ENCODE measurements around the gene ZKSCAN1.

Gene ZKSCAN1

DNA sequence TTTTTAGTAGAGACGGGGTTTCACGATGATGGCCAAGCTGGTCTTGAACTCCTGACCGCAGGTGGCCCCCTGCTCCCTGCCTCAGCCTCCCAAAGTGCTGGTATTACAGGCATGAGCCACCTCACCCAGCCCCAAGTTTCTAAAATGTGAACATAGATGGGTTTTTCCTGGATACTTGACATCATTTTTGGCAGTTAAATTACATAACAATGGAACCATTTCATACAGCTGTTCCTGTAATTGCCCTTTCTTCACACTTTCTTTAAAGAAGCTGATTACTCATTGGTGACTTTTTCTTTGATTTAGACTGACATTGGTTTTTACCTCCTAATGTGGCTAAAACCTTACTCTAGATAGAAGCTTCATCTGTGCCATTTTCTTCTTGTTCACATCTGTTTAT, 5.9 kb downstream of the ZKSCAN1 start:
- H3K9me3 ChIP-seq (ENCODE audit: insufficient read depth, low read depth, low read length), result no peaks in the 10 kb centered on the region
- H3K27me3 ChIP-seq (ENCODE audit: insufficient read depth, low read length), result no peaks in the 10 kb centered on the region
- H3K4me1 ChIP-seq (ENCODE audit: insufficient read depth, low read length), result peaks cover 4% of the 10 kb centered on the region; the same call in 1 of the 2 replicates
- peaks cover 45% of the 10 kb centered on the region for H3K36me3 ChIP-seq (ENCODE audit: insufficient read depth, low read depth, low read length)
- no peak overlapping the region for H3K9ac ChIP-seq (ENCODE audit: low read depth, low read length)
- H3K4me3 ChIP-seq (ENCODE audit: low read length), result no peak overlapping the region
- H3K27ac ChIP-seq (ENCODE audit: low read length), result no peak overlapping the region

DNA sequence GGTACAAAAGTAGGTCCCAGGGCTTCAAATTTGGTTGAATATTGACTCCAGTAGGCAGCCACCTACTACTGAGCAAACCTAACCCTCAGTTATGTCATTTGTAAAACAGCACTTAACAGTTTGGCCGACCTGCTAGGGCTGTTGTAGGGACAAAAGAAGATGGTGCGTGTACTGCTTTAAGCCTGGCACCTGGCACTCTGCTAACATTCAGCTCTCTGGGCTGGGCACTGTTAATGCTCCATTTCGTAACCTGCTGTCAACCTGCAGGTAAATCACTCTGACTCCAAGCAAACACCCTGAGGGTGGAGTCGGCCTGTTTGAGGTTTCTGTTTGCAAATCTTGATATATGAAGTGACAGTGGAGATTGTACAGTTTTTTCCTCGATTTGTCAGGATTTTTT, 7.2 kb downstream of the ZKSCAN1 start:
- H3K27me3 ChIP-seq (ENCODE audit: insufficient read depth, low read length), result no peaks in the 10 kb centered on the region
- H3K36me3 ChIP-seq (ENCODE audit: insufficient read depth, low read depth, low read length), result peaks cover 56% of the 10 kb centered on the region
- no peak overlapping the region for H3K27ac ChIP-seq (ENCODE audit: low read length)
- H3K9me3 ChIP-seq (ENCODE audit: insufficient read depth, low read depth, low read length), result no peaks in the 10 kb centered on the region
- no peak overlapping the region for H3K4me3 ChIP-seq (ENCODE audit: low read length)
- H3K4me1 ChIP-seq (ENCODE audit: insufficient read depth, low read length), result no peaks in the 10 kb centered on the region
- H3K9ac ChIP-seq (ENCODE audit: low read depth, low read length), result no peak overlapping the region

DNA sequence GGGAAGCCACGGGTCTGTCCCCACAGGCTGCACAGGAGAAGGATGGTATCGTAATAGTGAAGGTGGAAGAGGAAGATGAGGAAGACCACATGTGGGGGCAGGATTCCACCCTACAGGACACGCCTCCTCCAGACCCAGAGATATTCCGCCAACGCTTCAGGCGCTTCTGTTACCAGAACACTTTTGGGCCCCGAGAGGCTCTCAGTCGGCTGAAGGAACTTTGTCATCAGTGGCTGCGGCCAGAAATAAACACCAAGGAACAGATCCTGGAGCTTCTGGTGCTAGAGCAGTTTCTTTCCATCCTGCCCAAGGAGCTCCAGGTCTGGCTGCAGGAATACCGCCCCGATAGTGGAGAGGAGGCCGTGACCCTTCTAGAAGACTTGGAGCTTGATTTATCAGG, 8.1 kb downstream of the ZKSCAN1 start:
- no peak overlapping the region for H3K27ac ChIP-seq (ENCODE audit: low read length)
- H3K4me1 ChIP-seq (ENCODE audit: insufficient read depth, low read length), result no peaks in the 10 kb centered on the region
- H3K9me3 ChIP-seq (ENCODE audit: insufficient read depth, low read depth, low read length), result no peaks in the 10 kb centered on the region
- H3K27me3 ChIP-seq (ENCODE audit: insufficient read depth, low read length), result no peaks in the 10 kb centered on the region
- no peak overlapping the region for H3K9ac ChIP-seq (ENCODE audit: low read depth, low read length)
- H3K36me3 ChIP-seq (ENCODE audit: insufficient read depth, low read depth, low read length), result peaks cover 62% of the 10 kb centered on the region
- no peak overlapping the region for H3K4me3 ChIP-seq (ENCODE audit: low read length)

DNA sequence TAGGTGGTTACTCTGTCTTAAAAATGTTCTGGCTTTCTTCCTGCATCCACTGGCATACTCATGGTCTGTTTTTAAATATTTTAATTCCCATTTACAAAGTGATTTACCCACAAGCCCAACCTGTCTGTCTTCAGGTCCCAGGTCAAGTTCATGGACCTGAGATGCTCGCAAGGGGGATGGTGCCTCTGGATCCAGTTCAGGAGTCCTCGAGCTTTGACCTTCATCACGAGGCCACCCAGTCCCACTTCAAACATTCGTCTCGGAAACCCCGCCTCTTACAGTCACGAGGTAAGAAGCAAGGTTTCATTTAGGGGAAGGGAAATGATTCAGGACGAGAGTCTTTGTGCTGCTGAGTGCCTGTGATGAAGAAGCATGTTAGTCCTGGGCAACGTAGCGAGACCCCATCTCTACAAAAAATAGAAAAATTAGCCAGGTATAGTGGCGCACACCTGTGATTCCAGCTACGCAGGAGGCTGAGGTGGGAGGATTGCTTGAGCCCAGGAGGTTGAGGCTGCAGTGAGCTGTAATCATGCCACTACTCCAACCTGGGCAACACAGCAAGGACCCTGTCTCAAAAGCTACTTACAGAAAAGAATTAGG, 8.7 kb downstream of the ZKSCAN1 start:
- no peak overlapping the region for H3K9ac ChIP-seq (ENCODE audit: low read depth, low read length)
- H3K9me3 ChIP-seq (ENCODE audit: insufficient read depth, low read depth, low read length), result no peaks in the 10 kb centered on the region
- no peak overlapping the region for H3K4me3 ChIP-seq (ENCODE audit: low read length)
- H3K27ac ChIP-seq (ENCODE audit: low read length), result no peak overlapping the region
- H3K4me1 ChIP-seq (ENCODE audit: insufficient read depth, low read length), result no peaks in the 10 kb centered on the region
- H3K36me3 ChIP-seq (ENCODE audit: insufficient read depth, low read depth, low read length), result peaks cover 65% of the 10 kb centered on the region
- H3K27me3 ChIP-seq (ENCODE audit: insufficient read depth, low read length), result no peaks in the 10 kb centered on the region

DNA sequence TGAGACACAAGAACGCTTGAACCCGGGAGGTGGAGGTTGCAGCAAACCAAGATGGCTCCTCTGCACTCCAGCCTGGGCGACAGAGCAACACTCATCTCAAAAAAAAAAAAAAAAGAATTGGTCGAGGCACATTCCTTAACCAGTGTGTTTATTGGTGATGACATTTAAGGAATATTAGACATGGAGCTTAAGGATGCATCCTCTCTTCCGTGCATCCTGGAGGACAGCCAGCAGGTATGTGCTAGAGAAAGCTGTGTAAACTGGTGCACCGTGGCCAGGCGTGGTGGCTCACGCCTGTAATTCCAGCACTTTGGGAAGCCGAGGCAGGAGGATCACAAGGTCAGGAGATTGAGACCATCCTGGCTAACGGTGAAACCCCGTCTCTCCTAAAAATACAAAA, 11.8 kb downstream of the ZKSCAN1 start:
- H3K4me3 ChIP-seq (ENCODE audit: low read length), result no peak overlapping the region
- H3K9me3 ChIP-seq (ENCODE audit: insufficient read depth, low read depth, low read length), result no peaks in the 10 kb centered on the region
- H3K36me3 ChIP-seq (ENCODE audit: insufficient read depth, low read depth, low read length), result peaks cover 91% of the 10 kb centered on the region
- H3K27ac ChIP-seq (ENCODE audit: low read length), result no peak overlapping the region
- H3K27me3 ChIP-seq (ENCODE audit: insufficient read depth, low read length), result no peaks in the 10 kb centered on the region
- no peak overlapping the region for H3K9ac ChIP-seq (ENCODE audit: low read depth, low read length)
- no peaks in the 10 kb centered on the region for H3K4me1 ChIP-seq (ENCODE audit: insufficient read depth, low read length)

DNA sequence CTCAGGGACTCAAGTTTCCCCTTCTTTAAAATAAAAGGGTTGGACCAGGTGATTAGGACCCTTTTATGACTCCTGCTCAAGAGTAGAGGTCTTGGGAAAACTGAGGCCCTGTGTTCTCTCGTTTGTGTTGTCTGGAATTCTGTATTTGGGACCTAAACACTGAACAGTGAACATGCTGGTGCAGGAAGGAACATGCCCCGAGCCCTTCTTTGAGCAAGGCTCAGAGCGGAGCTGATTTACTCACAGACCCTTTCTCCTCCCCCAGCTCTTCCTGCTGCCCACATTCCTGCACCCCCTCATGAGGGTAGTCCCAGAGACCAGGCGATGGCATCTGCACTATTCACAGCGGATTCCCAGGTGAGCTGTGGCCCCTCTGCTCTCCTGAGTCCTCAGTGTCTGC, 14.2 kb downstream of the ZKSCAN1 start:
- Histone ChIP-seq H3K9ac (ENCODE audit: low read depth, low read length) (no peak overlapping the region), H3K4me3 (ENCODE audit: low read length) (no peak overlapping the region), H3K36me3 (ENCODE audit: insufficient read depth, low read depth, low read length) (peaks cover 85% of the 10 kb centered on the region), H3K27ac (ENCODE audit: low read length) (no peak overlapping the region), H3K9me3 (ENCODE audit: insufficient read depth, low read depth, low read length) (no peaks in the 10 kb centered on the region), H3K27me3 (ENCODE audit: insufficient read depth, low read length) (no peaks in the 10 kb centered on the region), H3K4me1 (ENCODE audit: insufficient read depth, low read length) (no peaks in the 10 kb centered on the region)

DNA sequence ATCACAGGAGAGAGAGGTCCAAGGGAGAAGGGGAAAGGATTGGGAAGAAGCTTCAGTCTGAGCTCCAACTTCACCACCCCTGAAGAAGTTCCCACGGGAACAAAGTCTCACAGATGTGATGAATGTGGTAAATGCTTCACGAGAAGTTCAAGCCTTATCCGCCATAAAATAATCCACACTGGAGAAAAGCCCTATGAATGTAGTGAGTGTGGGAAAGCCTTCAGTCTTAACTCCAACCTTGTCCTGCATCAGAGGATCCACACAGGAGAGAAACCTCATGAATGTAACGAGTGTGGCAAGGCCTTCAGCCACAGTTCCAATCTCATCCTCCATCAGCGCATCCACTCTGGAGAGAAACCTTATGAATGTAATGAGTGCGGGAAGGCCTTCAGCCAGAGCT, 18.1 kb downstream of the ZKSCAN1 start:
- no peak overlapping the region for H3K4me3 ChIP-seq (ENCODE audit: low read length)
- H3K9me3 ChIP-seq (ENCODE audit: insufficient read depth, low read depth, low read length), result no peaks in the 10 kb centered on the region
- H3K9ac ChIP-seq (ENCODE audit: low read depth, low read length), result no peak overlapping the region
- H3K4me1 ChIP-seq (ENCODE audit: insufficient read depth, low read length), result no peaks in the 10 kb centered on the region
- H3K27ac ChIP-seq (ENCODE audit: low read length), result no peak overlapping the region
- H3K27me3 ChIP-seq (ENCODE audit: insufficient read depth, low read length), result no peaks in the 10 kb centered on the region
- H3K36me3 ChIP-seq (ENCODE audit: insufficient read depth, low read depth, low read length), result peaks cover 83% of the 10 kb centered on the region

DNA sequence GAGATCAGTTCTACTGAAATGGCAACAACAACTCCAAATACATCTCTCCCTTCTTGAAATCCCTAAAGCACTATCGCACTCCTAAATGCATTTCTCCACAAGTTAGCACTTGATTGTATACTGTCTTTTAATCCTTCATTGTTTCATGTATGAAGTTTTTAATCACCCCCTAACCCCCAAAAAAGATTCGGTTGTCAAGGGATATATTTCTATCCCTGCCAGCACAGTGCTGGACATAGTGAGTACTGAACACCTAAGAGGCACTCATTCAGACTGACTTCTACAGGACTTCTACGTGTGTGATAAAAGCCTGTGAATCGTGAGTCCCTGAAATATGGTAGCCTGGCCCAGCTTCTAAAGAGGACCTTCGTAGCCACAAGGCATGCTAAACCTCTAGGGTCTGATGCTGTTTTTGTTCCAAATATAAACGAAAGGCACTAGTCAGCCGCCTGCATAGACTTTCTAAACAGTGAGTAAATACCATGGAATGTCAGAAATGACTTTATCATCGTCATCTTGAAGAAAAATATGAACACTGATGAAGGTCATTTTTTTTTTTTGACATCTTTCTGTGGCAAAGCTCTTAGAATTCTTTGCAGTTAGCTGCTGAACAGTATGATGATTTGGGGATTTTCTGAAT, 19.6 kb downstream of the ZKSCAN1 start:
- H3K27ac ChIP-seq (ENCODE audit: low read length), result no peak overlapping the region

DNA sequence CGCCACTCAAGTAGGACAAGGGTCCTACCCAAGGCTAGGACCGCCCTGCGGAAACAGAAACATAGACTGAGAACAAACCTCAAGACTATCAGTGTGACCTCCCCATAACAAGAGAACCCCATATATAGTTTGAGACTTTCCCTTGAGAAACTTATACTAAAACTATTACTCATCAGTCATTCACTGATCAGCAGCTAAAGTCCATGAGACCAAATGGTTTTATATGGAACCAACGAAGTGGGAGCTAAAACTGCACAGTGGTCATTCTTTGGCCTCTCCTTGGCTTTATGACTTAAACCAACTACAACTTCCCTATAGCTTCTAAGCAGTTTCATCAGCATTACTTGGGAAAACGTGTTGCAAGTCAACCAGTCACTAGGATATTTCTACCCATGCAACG, 20.5 kb downstream of the ZKSCAN1 start:
- H3K27ac ChIP-seq (ENCODE audit: low read length), result no peak overlapping the region
- H3K27me3 ChIP-seq (ENCODE audit: insufficient read depth, low read length), result no peaks in the 10 kb centered on the region
- peaks cover 62% of the 10 kb centered on the region for H3K36me3 ChIP-seq (ENCODE audit: insufficient read depth, low read depth, low read length)

More for the DNA sequence above, 19.6 kb downstream of the ZKSCAN1 start:
- Histone ChIP-seq H3K9me3 (ENCODE audit: insufficient read depth, low read depth, low read length) (no peaks in the 10 kb centered on the region), H3K4me3 (ENCODE audit: low read length) (no peak overlapping the region), H3K4me1 (ENCODE audit: insufficient read depth, low read length) (no peaks in the 10 kb centered on the region), H3K27me3 (ENCODE audit: insufficient read depth, low read length) (no peaks in the 10 kb centered on the region), H3K36me3 (ENCODE audit: insufficient read depth, low read depth, low read length) (peaks cover 71% of the 10 kb centered on the region), H3K9ac (ENCODE audit: low read depth, low read length) (no peak overlapping the region)

DNA sequence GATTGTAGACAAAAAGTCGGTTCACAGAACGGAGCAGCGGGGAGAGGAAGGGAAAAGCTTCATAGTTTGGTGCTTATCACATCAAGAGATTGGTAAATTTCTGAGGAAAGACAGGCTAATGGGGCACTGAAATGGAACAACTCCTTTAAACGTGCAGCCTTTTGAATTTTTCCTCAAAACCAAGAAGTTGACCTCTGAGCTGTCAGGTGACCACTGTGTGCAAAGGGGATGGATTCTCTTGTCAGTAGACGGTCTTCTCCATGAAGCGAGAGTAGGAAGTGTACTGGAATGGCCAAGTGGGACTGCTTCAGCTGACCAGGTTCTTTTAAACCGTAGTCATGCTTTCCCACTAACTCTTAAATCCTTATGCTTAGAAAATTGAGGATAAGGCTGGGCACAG, 22.9 kb downstream of the ZKSCAN1 start:
- H3K36me3 ChIP-seq (ENCODE audit: insufficient read depth, low read depth, low read length), result peaks cover 44% of the 10 kb centered on the region
- no peaks in the 10 kb centered on the region for H3K27me3 ChIP-seq (ENCODE audit: insufficient read depth, low read length)
- no peaks in the 10 kb centered on the region for H3K4me1 ChIP-seq (ENCODE audit: insufficient read depth, low read length)
- no peaks in the 10 kb centered on the region for H3K9me3 ChIP-seq (ENCODE audit: insufficient read depth, low read depth, low read length)
- no peak overlapping the region for H3K27ac ChIP-seq (ENCODE audit: low read length)
- no peak overlapping the region for H3K9ac ChIP-seq (ENCODE audit: low read depth, low read length)
- H3K4me3 ChIP-seq (ENCODE audit: low read length), result no peak overlapping the region

More for the DNA sequence above, 20.5 kb downstream of the ZKSCAN1 start:
- Histone ChIP-seq H3K9me3 (ENCODE audit: insufficient read depth, low read depth, low read length) (no peaks in the 10 kb centered on the region), H3K4me1 (ENCODE audit: insufficient read depth, low read length) (no peaks in the 10 kb centered on the region), H3K9ac (ENCODE audit: low read depth, low read length) (no peak overlapping the region), H3K4me3 (ENCODE audit: low read length) (no peak overlapping the region)

DNA sequence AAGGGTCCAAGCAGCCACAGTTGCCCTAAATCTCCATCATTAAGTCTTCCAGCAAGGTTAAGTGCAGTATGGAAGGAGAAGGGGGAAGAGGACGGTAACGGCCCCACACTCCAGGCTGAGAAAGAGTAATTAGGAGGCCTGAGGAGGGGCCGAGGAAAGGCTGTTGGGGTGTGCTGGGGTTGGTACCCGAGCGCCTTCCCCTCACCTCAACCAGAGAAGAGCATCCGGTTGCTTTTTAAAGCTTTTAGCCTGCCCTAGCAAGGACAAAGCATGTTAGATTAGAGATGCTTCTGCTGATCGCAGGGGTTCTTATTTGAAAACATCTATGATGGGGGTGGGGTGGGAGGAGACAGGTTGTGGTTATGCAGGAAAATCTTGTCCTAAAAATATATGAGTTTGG, 25.2 kb downstream of the ZKSCAN1 start:
- Histone ChIP-seq H3K27ac (ENCODE audit: low read length) (no peak overlapping the region), H3K4me3 (ENCODE audit: low read length) (no peak overlapping the region), H3K27me3 (ENCODE audit: insufficient read depth, low read length) (no peaks in the 10 kb centered on the region), H3K36me3 (ENCODE audit: insufficient read depth, low read depth, low read length) (peaks cover 22% of the 10 kb centered on the region), H3K4me1 (ENCODE audit: insufficient read depth, low read length) (no peaks in the 10 kb centered on the region), H3K9me3 (ENCODE audit: insufficient read depth, low read depth, low read length) (no peaks in the 10 kb centered on the region), H3K9ac (ENCODE audit: low read depth, low read length) (no peak overlapping the region)

DNA sequence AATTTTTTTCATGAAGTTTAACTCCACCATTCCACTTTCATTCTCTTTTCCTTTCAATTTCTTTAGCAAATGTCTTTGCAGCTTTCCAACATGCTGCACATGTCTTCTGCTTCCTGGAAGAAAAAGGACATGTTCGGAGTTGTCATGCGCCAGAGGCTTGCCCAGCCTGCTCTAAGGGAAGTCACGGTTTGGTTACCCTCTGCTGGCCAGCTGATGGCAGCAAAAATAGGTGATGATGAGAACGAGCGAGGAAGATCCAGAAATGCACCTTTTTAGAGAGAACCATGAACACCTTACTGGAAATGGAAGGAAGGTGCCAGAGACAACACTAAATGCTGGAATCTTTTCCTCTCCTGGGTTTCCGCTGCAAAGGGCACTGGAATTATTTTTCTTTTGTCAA, 29.3 kb downstream of the ZKSCAN1 start:
- H3K4me3 ChIP-seq (ENCODE audit: low read length), result no peak overlapping the region
- H3K27me3 ChIP-seq (ENCODE audit: insufficient read depth, low read length), result no peaks in the 10 kb centered on the region
- H3K36me3 ChIP-seq (ENCODE audit: insufficient read depth, low read depth, low read length), result no peaks in the 10 kb centered on the region
- no peaks in the 10 kb centered on the region for H3K9me3 ChIP-seq (ENCODE audit: insufficient read depth, low read depth, low read length)
- H3K4me1 ChIP-seq (ENCODE audit: insufficient read depth, low read length), result peaks cover 3% of the 10 kb centered on the region; the same call in 1 of the 2 replicates
- H3K9ac ChIP-seq (ENCODE audit: low read depth, low read length), result no peak overlapping the region
- H3K27ac ChIP-seq (ENCODE audit: low read length), result no peak overlapping the region
